NCI-H510A treated with DMSO at 0.1 percent for 48 hours (cell line): ENCODE data around the gene PCDHB16.
"Not testable (repeated sequence)": the region's sequence is repeated elsewhere in the genome, so short reads cannot be mapped to it uniquely, and the experiment has no call there.

Source experiments
- DNase-seq: peaks from one replicate; lab custom pipeline; 2025; lab: John Stamatoyannopoulos, UW

PCDHB16 gene

GRCh38 chr5:141184117-141184855, 2.1 kb downstream of the PCDHB16 start:
- not testable (repeated sequence) for DNase-seq

- DNase-seq: no peak
Observed at GRCh38 chr5:141186897-141187512, 4.8 kb downstream of the PCDHB16 start, which contains the start of gene PCDHB9. TSS of gene PCDHB9 (plus strand) at chr5:141187161. CDS start at chr5:141187319, 158 bp downstream.

GRCh38 chr5:141188682-141189081, 6.5 kb downstream of the PCDHB16 start:
- DNase-seq: not testable (repeated sequence)

- not testable (repeated sequence) for DNase-seq
Observed at GRCh38 chr5:141189131-141189530, 6.9 kb downstream of the PCDHB16 start.

- no peak for DNase-seq
Observed at GRCh38 chr5:141192110-141192725, 10.0 kb downstream of the PCDHB16 start, which contains the start of gene PCDHB10. TSS of gene PCDHB10 (plus strand) at chr5:141192353. CDS start at chr5:141192553, 200 bp downstream.

GRCh38 chr5:141194332-141194731, 12.1 kb downstream of the PCDHB16 start:
- DNase-seq: not testable (repeated sequence)

- DNase-seq: no peak
Observed at GRCh38 chr5:141196363-141196762, 14.2 kb downstream of the PCDHB16 start.

GRCh38 chr5:141199359-141200235, 17.4 kb downstream of the PCDHB16 start, which contains the start of gene PCDHB11:
TSS of gene PCDHB11 (plus strand) at chr5:141199627. CDS start at chr5:141199775, 148 bp downstream.
- DNase-seq: peak; percentile 33

GRCh38 chr5:141201126-141201525, 18.9 kb downstream of the PCDHB16 start:
- not testable (repeated sequence) for DNase-seq

GRCh38 chr5:141201646-141202045, 19.5 kb downstream of the PCDHB16 start:
- not testable (repeated sequence) for DNase-seq

- DNase-seq: no peak
Observed at GRCh38 chr5:141208478-141208877, 26.3 kb downstream of the PCDHB16 start, which contains the start of gene PCDHB12. TSS of gene PCDHB12 (plus strand) at chr5:141208719. CDS start at chr5:141208908, 189 bp downstream.

- not testable (repeated sequence) for DNase-seq
Observed at GRCh38 chr5:141210281-141210680, 28.1 kb downstream of the PCDHB16 start.

- not testable (repeated sequence) for DNase-seq
Observed at GRCh38 chr5:141210849-141211248, 28.7 kb downstream of the PCDHB16 start.

GRCh38 chr5:141213656-141214339, 31.6 kb downstream of the PCDHB16 start, which contains the start of gene PCDHB13:
TSS of gene PCDHB13 (plus strand) at chr5:141213919. CDS start at chr5:141214124, 205 bp downstream.
- peak; percentile 50 for DNase-seq

GRCh38 chr5:141214583-141214982, 32.4 kb downstream of the PCDHB16 start:
- not testable (repeated sequence) for DNase-seq

GRCh38 chr5:141215504-141215903, 33.3 kb downstream of the PCDHB16 start:
- not testable (repeated sequence) for DNase-seq

GRCh38 chr5:141216035-141216434, 33.8 kb downstream of the PCDHB16 start:
- DNase-seq: not testable (repeated sequence)

GRCh38 chr5:141223112-141223783, 41.1 kb downstream of the PCDHB16 start, which contains the start of gene PCDHB14:
TSS of gene PCDHB14 (plus strand) at chr5:141223343. CDS start at chr5:141223506, 163 bp downstream.
- no peak for DNase-seq

- DNase-seq: not testable (repeated sequence)
Observed at GRCh38 chr5:141224844-141225243, 42.7 kb downstream of the PCDHB16 start.

GRCh38 chr5:141225421-141225820, 43.2 kb downstream of the PCDHB16 start:
- DNase-seq: not testable (repeated sequence)
